HUES6 (cell line): ENCODE results near the gene TGFBR3.

ENCODE experiments used
- H3K27ac ChIP-seq: 2 replicates; pipeline ENCODE4 v1.7.0; 2013; ENCODE audit warnings: low read depth, mild to moderate bottlenecking, low read length, inconsistent platforms
- H3K27me3 ChIP-seq: 2 replicates; pipeline ENCODE4 v1.6.1; 2013; ENCODE audit warnings: low read length; ENCODE audit not compliant: control insufficient read depth, insufficient read depth
- H3K36me3 ChIP-seq: 2 replicates; pipeline ENCODE4 v1.6.1; 2013; ENCODE audit warnings: low read length; ENCODE audit not compliant: control insufficient read depth, insufficient read depth
- H3K4me1 ChIP-seq: 2 replicates; pipeline ENCODE4 v1.6.1; 2013; ENCODE audit warnings: low read length; ENCODE audit not compliant: control insufficient read depth, insufficient read depth
- H3K4me3 ChIP-seq: 2 replicates; pipeline ENCODE4 v1.5.1; 2013; ENCODE audit warnings: low read depth, low read length
- H3K9ac ChIP-seq: one replicate; pipeline ENCODE4 v1.6.1; 2013; ENCODE audit warnings: mild to moderate bottlenecking, low read length
- H3K9me3 ChIP-seq: 2 replicates; pipeline ENCODE4 v1.6.1; 2013; ENCODE audit warnings: low read depth, low read length; ENCODE audit not compliant: control insufficient read depth, insufficient read depth

The TGFBR3 gene

GRCh38 chr1:91696321-91696720 lies 189.6 kb downstream of the TGFBR3 start:
- H3K9ac ChIP-seq: no peak overlapping the region
- H3K4me3 ChIP-seq: no peak overlapping the region
- no peaks in the 10 kb centered on the region for H3K9me3 ChIP-seq
- H3K27ac ChIP-seq: no peak overlapping the region
- H3K27me3 ChIP-seq: no peaks in the 10 kb centered on the region
- H3K36me3 ChIP-seq: no peaks in the 10 kb centered on the region
- no peaks in the 10 kb centered on the region for H3K4me1 ChIP-seq

- Histone ChIP-seq H3K9me3 (no peaks in the 10 kb centered on the region), H3K9ac (no peak overlapping the region), H3K4me3 (no peak overlapping the region), H3K27me3 (no peaks in the 10 kb centered on the region), H3K36me3 (no peaks in the 10 kb centered on the region), H3K4me1 (peaks cover 8% of the 10 kb centered on the region), H3K27ac (no peak overlapping the region)
These were observed 192.4 kb downstream of the TGFBR3 start for GRCh38 chr1:91693557-91693956.

- Histone ChIP-seq H3K27ac (no peak overlapping the region), H3K27me3 (no peaks in the 10 kb centered on the region), H3K4me3 (no peak overlapping the region), H3K9me3 (no peaks in the 10 kb centered on the region), H3K36me3 (no peaks in the 10 kb centered on the region), H3K4me1 (peaks cover 8% of the 10 kb centered on the region), H3K9ac (no peak overlapping the region)
These were observed 194.4 kb downstream of the TGFBR3 start for GRCh38 chr1:91691525-91691924.

GRCh38 chr1:91689641-91690481 lies 196.1 kb downstream of the TGFBR3 start:
- Histone ChIP-seq H3K9me3 (no peaks in the 10 kb centered on the region), H3K4me3 (no peak overlapping the region)

GRCh38 chr1:91687452-91687851 lies 198.5 kb downstream of the TGFBR3 start:
- H3K9me3 ChIP-seq: no peaks in the 10 kb centered on the region
- H3K27me3 ChIP-seq: no peaks in the 10 kb centered on the region
- no peak overlapping the region for H3K4me3 ChIP-seq
- peaks cover 32% of the 10 kb centered on the region for H3K4me1 ChIP-seq
- H3K9ac ChIP-seq: no peak overlapping the region
- no peak overlapping the region for H3K27ac ChIP-seq
- H3K36me3 ChIP-seq: no peaks in the 10 kb centered on the region

More at GRCh38 chr1:91689641-91690481, 196.1 kb downstream of the TGFBR3 start:
- no peaks in the 10 kb centered on the region for H3K27me3 ChIP-seq
- no peaks in the 10 kb centered on the region for H3K36me3 ChIP-seq
- H3K9ac ChIP-seq: no peak overlapping the region
- H3K27ac ChIP-seq: no peak overlapping the region
- peaks cover 10% of the 10 kb centered on the region for H3K4me1 ChIP-seq

GRCh38 chr1:91685994-91686393 lies 200.0 kb downstream of the TGFBR3 start:
- H3K4me3 ChIP-seq: no peak overlapping the region
- H3K9me3 ChIP-seq: no peaks in the 10 kb centered on the region
- no peaks in the 10 kb centered on the region for H3K27me3 ChIP-seq
- H3K9ac ChIP-seq: no peak overlapping the region
- H3K36me3 ChIP-seq: no peaks in the 10 kb centered on the region
- H3K27ac ChIP-seq: no peak overlapping the region
- peaks cover 32% of the 10 kb centered on the region for H3K4me1 ChIP-seq

GRCh38 chr1:91684481-91685196 lies 201.3 kb downstream of the TGFBR3 start:
- Histone ChIP-seq H3K27me3 (no peaks in the 10 kb centered on the region), H3K9me3 (no peaks in the 10 kb centered on the region), H3K36me3 (no peaks in the 10 kb centered on the region), H3K4me1 (peaks cover 27% of the 10 kb centered on the region), H3K9ac (no peak overlapping the region), H3K27ac (no peak overlapping the region), H3K4me3 (no peak overlapping the region)

- H3K36me3 ChIP-seq: no peaks in the 10 kb centered on the region
- no peak overlapping the region for H3K27ac ChIP-seq
- H3K4me1 ChIP-seq: peaks cover 24% of the 10 kb centered on the region
- H3K9me3 ChIP-seq: no peaks in the 10 kb centered on the region
- no peak overlapping the region for H3K4me3 ChIP-seq
- H3K9ac ChIP-seq: no peak overlapping the region
- no peaks in the 10 kb centered on the region for H3K27me3 ChIP-seq
These were observed 202.4 kb downstream of the TGFBR3 start for GRCh38 chr1:91683598-91683951.

GRCh38 chr1:91682882-91683597 lies 202.9 kb downstream of the TGFBR3 start:
- no peaks in the 10 kb centered on the region for H3K9me3 ChIP-seq
- H3K27ac ChIP-seq: no peak overlapping the region
- H3K9ac ChIP-seq: no peak overlapping the region
- H3K27me3 ChIP-seq: no peaks in the 10 kb centered on the region
- H3K4me3 ChIP-seq: no peak overlapping the region
- H3K4me1 ChIP-seq: peaks cover 24% of the 10 kb centered on the region
- no peaks in the 10 kb centered on the region for H3K36me3 ChIP-seq

- no peaks in the 10 kb centered on the region for H3K27me3 ChIP-seq
- H3K9me3 ChIP-seq: no peaks in the 10 kb centered on the region
- no peaks in the 10 kb centered on the region for H3K36me3 ChIP-seq
- no peak overlapping the region for H3K9ac ChIP-seq
- no peak overlapping the region for H3K27ac ChIP-seq
- peaks cover 24% of the 10 kb centered on the region for H3K4me1 ChIP-seq
- no peak overlapping the region for H3K4me3 ChIP-seq
These were observed 205.3 kb downstream of the TGFBR3 start for GRCh38 chr1:91680556-91681155.
